Mucosa of rectum (tissue), 2 donors: ENCODE data around the gene CFAP74.

Source experiments
- H3K27ac ChIP-seq, 2 donors: one replicate each; pipeline ENCODE4 v1.7.0; 2013; ENCODE audit warnings: inconsistent platforms in 2 of 2, low read depth in 2 of 2, low read length in 2 of 2
- H3K27me3 ChIP-seq, 2 donors: one replicate each; pipeline ENCODE4 v1.7.0; 2013; ENCODE audit warnings: low read length in 2 of 2; ENCODE audit not compliant: control insufficient read depth in 2 of 2, insufficient read depth in 2 of 2
- H3K36me3 ChIP-seq, 2 donors: one replicate each; pipeline ENCODE4 v1.7.0; 2013; ENCODE audit warnings: low read length in 2 of 2; ENCODE audit not compliant: control insufficient read depth in 2 of 2, insufficient read depth in 2 of 2
- H3K4me1 ChIP-seq, 2 donors: one replicate each; pipeline ENCODE4 v1.7.0; 2013; ENCODE audit warnings: low read length in 2 of 2, mild to moderate bottlenecking in 1 of 2; ENCODE audit not compliant: control insufficient read depth in 2 of 2, insufficient read depth in 2 of 2
- H3K4me3 ChIP-seq, 2 donors: one replicate each; pipeline ENCODE4 v1.7.0; 2013; ENCODE audit warnings: low read length in 2 of 2
- H3K9ac ChIP-seq, 2 donors: one replicate each; pipeline ENCODE4 v1.7.0; 2013; ENCODE audit warnings: low read length in 2 of 2, low read depth in 1 of 2, mild to moderate bottlenecking in 1 of 2
- H3K9me3 ChIP-seq, 2 donors: one replicate each; pipeline ENCODE4 v1.7.0; 2013; ENCODE audit warnings: low read length in 2 of 2; ENCODE audit not compliant: control insufficient read depth in 2 of 2
- donor health status: healthy.
- donor health status: Normal muscosa, but diverticular disease.

CFAP74 gene

GRCh38 chr1:1876335-1876930, 127.2 kb downstream of the CFAP74 start:
- Histone ChIP-seq H3K27me3 (no peaks in the 10 kb centered on the region), H3K9me3 (no peaks in the 10 kb centered on the region), H3K36me3 (peaks cover 10 to 23% of the 10 kb centered on the region in 2 donors), H3K4me1 (peaks cover 25 to 27% of the 10 kb centered on the region in 2 donors), H3K4me3 (no peak overlapping the region), H3K27ac (no peak overlapping the region), H3K9ac (no peak overlapping the region)

- no peak overlapping the region for H3K4me3 ChIP-seq
- peaks cover 20 to 25% of the 10 kb centered on the region in 2 donors for H3K4me1 ChIP-seq
- no peaks in the 10 kb centered on the region for H3K9me3 ChIP-seq
- no peak overlapping the region for H3K9ac ChIP-seq
- H3K27ac ChIP-seq: no peak overlapping the region
- H3K27me3 ChIP-seq: no peaks in the 10 kb centered on the region
- H3K36me3 ChIP-seq: peaks cover 10 to 23% of the 10 kb centered on the region in 2 donors
Measured at GRCh38 chr1:1875932-1876331, 127.7 kb downstream of the CFAP74 start.

GRCh38 chr1:1874901-1875300, 128.7 kb downstream of the CFAP74 start:
- Histone ChIP-seq H3K9me3 (no peaks in the 10 kb centered on the region), H3K36me3 (peaks cover 10 to 23% of the 10 kb centered on the region in 2 donors), H3K9ac (no peak overlapping the region), H3K4me1 (peaks cover 15 to 19% of the 10 kb centered on the region in 2 donors), H3K4me3 (no peak overlapping the region), H3K27ac (no peak overlapping the region), H3K27me3 (no peaks in the 10 kb centered on the region)

DNA sequence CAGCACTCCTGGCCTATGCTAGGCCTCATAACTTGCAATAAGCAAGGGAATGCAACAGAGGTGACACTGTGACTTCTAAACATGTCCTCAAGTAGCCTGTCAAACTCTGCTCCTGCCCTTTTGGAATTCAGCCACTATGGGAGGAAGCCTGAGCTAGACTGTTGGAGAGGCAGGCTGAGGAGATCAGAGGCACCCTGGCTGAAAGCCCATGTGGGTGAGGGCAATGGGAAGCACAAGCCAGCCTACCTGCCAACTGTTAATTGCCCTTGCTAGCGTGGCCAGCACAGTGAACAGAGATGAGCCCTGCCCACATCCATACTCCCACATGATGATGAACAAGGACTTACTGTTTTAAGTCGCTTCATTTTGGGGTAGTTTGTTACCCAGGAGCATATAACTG, 130.4 kb downstream of the CFAP74 start:
- peaks cover 10 to 19% of the 10 kb centered on the region in 2 donors for H3K36me3 ChIP-seq
- peak overlapping the region in 1 of 2 donors; percentile 44 for H3K27ac ChIP-seq
- H3K4me3 ChIP-seq: no peak overlapping the region
- no peaks in the 10 kb centered on the region for H3K27me3 ChIP-seq
- H3K9me3 ChIP-seq: no peaks in the 10 kb centered on the region
- peaks cover 15 to 23% of the 10 kb centered on the region in 2 donors for H3K4me1 ChIP-seq
- no peak overlapping the region for H3K9ac ChIP-seq

DNA sequence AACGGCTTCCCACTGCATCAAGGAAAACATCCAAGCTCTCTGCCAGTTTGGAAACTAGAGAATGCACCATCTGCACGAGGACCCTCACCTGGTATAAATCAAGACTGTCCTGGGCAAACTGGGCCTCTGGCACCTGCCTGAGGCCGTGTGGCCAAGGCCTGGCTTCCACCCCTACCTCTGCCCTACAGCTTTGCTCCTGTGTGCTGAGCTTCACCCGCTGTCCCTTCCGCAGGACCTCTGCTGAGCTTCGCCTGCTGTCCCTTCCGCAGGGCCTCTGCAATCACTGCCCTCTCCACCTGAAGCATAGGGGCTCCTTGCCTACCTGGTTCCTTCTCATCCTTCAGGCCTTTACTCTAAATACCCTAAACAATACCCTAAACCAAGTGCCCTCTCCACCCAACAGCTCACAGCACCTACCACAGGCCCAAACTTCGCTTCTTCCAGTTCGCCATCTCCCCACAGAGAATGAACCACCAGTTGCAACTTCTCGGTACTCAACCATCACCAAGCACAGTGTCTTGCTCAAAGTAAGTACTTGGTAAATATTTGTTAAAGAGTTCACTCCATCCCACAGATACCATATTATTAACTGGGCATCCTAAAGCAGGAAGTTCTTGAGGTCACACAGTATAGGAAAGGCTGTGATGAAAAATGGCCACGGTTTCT, 131.1 kb downstream of the CFAP74 start:
- Histone ChIP-seq H3K27ac (no peak overlapping the region), H3K27me3 (no peaks in the 10 kb centered on the region), H3K9me3 (no peaks in the 10 kb centered on the region), H3K9ac (no peak overlapping the region), H3K4me1 (peaks cover 15 to 23% of the 10 kb centered on the region in 2 donors), H3K4me3 (no peak overlapping the region), H3K36me3 (peaks cover 10 to 15% of the 10 kb centered on the region in 2 donors)
